NCI-H748 (cell line): Measurements from ENCODE around the gene ANXA6.
A peak's percentile ranks its signal among the peaks of the same experiment; 100 is the strongest.

Source experiments
- DNase-seq: peaks from one replicate; lab custom pipeline; 2025; ENCODE audit not compliant: unreplicated experiment; lab: John Stamatoyannopoulos, UW

ANXA6 gene

DNA sequence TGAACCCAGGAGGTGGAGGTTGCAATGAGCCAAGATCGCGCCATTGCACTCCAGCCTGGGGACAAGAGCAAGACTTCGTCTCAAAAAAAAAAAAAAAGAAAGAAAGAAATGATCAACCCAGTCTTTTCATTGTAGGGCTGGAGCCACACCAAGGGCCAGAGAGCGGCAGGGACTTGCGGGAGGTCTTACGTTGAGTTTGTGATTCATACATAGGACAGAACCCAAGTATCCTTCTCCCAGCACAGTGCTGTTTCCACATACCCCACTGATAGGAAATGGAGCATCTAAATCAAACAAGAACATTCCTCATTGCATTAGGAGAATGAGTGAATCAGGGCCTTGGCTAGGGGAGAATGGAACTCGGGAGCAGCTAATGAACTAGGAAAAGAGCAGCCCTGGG, 73.2 kb downstream of the ANXA6 start:
- no peak for DNase-seq

DNA sequence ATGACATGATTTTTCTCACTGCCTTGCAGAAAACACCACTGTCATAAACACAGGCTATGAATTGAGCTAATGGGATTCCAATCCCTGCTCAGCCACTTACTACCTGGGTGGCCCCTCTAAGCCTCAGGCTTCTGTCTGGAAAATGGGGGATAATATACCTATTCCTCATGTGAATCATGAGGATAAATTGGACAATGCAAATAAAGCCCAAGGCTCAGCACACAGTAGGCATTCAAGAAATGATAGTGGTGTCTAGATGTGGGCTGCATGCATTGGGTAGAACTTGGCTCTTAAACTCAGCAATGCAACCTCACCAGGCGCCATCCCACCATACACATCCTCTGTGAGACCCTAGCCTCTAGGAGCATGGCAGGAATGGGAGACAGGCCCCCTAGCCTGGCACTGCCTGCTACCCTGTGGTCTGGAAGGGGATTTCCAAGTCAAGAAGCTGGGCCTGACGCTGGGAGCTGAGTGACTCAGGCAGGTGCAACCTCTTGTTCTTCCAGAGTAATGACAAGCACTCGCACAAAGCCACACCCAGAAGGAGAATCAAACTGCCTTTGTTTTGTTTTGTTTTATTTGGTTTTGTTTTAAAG, 74.4 kb downstream of the ANXA6 start:
- peak; percentile 78 for DNase-seq

DNA sequence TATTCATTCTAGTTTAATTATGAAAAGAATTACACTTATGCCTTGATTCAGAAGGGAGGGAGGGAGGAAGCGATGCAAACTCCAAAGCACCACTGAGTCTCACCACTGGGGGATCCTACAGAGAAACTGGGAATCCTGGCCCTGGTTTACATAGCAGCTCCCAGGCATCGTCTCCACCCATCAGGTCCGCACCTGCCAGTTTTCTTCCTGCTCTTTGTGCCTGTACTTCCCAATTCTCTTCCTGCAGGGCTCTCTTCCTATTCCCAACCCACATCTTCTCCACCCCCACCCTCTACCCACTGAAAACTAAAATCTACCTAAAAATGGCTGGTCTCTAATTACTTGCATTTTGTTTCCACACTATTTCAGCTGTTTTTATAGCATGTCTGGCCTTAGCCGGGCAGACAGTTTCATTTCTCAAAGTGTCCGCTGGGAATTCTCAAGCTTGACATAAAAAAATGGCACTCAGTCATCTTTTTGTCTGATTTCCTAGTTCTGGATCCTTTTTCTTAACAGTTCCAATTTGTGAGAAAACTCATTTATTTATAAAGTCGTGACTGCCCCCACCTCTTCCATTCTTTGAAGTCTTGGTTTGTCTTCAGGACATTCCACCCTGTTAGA, 75.2 kb downstream of the ANXA6 start:
- peak; percentile 38 for DNase-seq

DNA sequence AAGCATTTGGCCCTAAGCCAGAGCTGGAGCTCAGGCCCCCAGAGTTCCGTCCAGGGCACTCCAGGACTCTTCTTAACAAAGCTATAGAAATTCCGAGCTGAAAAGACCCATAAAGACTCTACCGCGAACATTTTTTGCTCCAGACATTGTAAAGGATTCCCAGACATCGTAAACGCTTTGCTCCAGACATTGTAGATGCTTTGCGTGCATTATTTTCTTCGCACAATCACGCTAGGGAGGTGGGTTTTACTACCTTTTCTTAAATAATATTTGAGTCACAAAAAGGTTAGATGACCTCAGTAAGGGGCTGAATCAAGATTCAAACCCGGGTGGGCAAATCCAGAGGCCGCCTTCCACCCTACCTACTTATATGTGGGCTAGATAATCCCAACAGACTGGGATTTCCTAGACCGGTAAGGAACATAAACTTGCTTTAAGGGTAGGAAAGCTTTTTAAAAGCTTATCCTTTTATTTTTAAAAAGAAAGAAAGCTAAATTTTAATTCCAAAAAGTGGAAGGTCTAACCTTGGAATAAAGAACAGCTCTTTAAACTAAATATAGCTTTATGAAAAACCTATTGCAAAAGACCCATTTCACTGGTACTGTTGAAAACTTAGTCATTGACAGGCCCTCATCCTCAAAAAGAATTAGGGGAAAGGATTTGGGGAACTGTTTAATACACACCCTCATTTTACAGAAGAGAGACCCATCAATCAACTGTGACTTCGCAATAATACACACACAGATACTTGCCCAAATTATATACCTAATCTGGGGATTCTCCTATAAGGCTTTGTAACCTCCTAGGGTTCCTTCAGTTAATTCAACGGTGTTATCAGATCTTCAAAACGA, 75.9 kb downstream of the ANXA6 start:
- DNase-seq = no peak

DNA sequence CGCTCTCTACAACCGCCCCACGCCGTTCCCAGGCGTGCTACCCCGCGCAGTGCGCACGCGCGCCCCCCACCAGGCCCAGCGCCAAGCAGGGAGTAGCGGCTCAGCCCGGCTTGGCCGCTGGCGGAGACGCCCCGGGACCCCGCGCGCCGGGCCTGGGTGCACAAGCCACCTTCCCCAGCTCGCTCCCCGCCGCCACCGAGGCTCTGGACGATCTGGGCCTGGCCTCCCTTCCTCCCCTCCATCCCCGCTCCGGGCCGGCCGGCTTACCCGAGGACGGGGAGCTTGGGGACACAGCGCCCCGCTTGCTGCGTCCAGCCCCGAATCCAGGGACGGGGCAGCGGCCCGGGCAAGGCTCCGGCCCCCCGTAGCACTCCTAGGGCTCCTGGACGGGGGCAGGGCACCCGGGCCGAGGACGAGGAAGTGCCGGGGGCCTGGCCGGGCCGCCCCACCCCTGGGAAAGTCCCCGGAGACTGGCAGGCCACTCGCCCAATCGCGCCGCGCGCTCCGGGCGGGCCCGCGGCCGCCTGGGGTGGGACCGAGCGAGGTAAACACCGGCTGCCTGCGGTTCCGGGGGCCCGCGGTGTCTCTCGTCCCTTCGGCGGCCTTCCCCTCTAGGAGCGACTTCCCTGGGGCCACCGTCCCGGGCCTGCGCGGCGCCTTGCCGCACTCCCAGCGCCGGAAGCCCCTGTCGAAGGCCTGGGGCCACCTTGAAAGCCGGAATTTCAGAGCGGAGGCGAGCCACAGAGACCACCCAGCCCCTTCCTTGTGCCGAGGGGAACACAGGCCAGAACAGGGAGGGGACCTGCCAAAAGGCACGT, 76.8 kb downstream of the ANXA6 start, which contains the start of gene TNIP1:
Gene TNIP1, minus strand, starts transcription at position 422 of the 818 bp plus-strand sequence. CDS start 15,939 bp downstream, outside the sequence.
- peak; percentile 87 for DNase-seq

DNA sequence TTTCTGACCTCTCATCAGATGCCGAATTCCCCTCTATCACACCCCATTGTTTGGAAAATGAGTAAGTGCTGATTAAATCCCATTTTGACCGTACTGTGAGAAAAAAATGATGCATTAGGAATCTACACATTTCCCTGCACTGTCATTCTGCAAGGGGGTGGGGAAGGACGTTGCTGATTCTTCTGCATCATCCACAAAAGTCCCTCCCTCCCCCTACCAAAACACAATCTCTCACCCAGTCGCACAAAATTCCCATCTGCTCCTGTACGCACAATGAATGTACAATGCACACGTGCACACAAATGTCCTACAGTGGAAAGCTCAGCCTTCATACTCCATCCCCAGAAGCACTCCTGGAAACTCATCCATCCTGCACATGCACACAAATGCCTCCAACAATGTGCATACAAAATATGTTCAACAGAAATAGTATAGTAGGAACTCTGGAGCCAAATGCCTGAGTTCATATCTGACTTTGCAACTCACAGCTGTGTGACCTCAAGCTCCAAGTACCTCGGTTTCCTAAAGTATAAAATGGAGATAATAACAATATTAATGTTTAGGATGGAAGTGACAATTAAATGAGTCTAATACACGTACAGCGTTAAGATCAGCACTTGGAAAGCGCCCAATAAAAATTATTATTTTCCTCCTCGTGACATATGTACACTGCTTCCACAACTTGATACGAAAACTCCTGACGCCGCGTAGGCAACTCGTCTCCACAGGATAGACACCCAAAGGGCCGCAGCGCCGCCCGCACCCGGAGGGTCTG, 77.6 kb downstream of the ANXA6 start:
- DNase-seq = peak; percentile 31

DNA sequence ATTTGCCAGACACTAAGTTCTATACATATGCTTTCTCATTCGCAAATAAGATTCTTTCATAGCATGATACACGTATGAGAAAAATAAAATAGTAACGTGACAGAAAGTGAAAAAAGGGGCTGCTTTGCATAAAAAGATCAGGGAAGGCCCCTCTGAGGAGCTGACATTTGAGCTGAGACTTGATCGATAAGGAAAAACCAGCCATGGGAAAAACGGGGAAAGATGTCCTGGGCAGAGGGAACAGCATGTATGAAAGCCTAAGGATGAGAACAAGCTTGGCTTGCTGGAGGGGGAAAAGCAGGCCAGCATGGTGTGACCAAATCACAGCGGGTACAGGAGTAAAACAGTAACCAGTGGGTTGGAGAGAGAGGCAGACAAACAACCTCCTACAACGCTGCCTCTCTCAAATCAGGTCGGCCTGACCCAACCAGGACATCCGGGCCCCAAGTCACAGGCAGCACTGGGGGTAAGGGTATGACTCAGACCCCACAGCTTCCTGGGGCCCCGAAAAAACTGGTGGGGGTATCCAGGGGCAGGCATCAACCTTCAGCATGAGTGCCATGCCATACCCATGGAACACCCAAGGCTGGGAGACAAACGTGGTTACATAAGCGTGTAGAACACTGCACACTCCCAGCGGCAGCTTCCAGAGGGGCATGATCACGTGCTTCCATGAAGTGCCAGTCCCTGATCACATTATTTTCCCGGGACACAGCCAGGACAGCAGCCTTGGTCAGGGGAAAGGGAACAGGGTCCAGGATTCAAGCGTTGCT, 78.9 kb downstream of the ANXA6 start:
- DNase-seq = no peak

DNA sequence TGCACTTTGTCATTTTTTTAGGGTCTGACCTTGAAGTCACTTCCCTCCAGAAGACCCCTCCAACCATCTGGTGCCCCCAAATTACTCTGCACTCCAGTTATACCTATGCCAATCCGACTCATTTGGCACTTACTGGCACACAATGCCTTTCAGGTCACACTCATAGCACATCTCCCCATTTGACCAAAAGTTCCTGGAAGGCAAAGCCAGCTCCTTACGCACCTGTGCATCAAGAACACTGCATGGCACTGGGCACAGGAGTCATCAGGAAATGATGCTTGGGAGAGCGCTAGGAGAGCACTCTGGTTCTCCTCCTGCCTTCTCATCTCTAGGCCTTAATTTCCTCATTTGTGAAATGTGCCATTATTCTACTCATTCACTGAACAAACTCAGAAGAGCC, 79.6 kb downstream of the ANXA6 start:
- no peak for DNase-seq

DNA sequence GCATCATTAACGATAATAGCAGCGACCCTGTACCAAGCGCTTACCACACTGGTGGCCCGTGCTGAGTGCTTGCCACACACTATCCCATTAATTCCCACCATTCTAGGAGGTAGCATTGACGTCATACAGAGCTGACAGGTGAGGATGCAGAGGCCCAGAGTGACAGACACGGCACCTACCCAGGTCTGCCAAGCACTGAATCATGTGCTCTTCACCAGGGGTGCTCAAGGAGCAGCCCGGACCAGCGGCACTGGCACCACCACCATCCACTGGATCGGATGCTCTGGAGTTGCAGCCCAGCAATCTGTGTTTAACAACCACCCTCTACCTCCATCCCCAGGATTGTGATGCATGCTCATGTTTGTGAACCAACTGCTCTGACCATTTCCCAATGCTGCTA, 80.2 kb downstream of the ANXA6 start:
- DNase-seq = no peak

DNA sequence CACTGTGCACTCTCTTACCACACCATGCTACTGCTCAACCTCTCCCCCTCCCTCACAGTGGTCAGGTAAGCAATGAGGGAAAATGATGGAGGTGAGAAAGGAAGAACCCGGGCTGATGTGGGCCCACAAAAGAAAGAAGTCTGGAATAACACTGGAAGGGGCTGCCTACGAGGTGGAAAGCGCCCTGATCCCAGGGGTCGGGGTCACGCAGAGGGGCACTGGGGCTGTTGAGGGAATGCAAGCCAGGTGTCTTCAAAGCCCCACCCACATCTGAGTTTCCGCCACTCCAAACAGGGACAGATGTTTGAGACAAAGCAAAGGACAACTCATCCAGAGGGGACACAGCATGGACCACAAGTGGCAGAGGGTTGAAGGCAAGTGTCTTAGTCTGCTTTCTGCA, 81.0 kb downstream of the ANXA6 start:
- DNase-seq = no peak

DNA sequence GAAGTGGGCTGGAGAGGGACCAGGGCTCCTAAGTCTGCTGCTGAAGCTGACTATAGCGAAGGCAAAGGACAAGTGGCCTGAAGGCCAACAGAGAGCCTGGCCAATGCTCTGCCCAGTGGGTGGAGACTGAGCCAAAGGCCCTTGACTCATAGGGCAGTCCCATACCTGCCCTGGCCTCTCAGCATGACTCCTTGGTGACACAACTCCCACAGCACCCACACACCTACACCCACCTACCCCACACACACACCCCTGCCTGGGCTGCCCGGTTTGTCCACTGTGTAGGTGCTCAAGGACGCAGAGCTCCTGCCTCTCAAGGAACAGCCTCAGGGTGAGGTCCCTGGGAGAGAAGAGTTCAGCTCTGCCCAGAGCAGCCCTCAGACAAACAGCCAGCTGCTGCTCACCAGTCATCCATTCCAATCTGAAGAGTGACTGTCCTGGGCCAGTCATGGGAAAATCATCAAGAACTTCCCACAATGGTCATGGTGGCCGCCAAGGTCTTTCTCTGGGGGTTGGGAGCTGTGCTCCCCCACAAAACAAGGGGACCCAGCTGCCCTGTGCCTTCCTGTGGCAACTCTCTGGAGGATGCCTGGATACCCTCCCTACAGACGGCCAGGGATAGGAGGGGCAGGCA, 81.8 kb downstream of the ANXA6 start:
- DNase-seq = no peak

DNA sequence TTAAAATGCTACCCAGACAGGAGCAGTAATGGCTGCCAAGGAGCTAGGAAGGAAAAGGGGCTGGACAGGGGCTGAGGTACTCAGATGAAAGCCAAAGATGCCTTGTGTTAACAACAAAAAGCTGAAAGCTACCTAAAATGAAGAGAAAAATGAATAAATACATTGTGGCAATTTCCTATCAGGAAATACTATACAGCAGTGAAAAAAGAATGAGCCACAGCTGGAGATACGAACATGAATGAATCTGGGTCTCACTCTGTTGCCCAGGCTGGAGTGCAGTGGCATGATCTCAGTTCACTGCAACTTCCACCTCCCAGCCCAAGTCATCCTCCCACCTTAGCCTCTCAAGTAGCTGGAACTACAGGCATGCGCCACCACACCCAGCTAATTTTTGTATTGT, 83.0 kb downstream of the ANXA6 start:
- DNase-seq = no peak

DNA sequence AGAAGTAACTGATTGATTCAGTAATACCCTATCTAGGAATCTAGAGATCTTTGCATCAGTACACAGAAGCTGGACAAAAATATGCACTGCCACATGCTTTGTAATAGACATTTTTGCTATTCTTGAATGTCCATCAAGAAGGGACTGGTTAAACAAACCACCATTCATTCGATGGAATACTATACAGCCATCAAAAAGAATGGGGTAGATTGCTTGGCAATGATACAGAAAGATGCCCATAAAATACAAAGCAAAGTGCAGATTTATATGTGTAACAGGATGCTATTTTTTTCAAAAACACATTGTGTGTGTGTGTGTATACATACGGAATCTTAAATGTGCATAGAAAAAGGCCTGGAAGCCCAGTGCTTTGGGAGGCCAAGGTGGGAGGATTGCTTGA, 84.3 kb downstream of the ANXA6 start:
- DNase-seq = no peak

DNA sequence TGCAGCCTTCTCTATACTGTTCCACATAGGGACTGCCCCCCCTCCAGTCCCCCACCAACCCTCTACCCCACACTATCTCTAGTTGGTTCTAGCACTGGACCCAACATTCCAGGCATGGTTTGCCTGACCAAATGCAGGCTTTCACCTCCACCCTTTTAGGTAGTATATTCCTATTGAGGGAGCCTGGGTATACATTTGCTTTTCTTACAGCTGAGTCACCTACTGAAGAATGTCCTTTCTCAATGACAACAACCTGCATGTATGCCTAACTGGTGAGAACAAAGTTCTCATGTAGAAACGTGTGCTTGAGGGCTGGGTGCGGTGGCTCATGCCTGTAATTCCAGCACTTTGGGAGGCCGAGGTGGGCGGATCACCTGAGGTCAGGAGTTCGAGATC, 85.0 kb downstream of the ANXA6 start:
- no peak for DNase-seq

DNA sequence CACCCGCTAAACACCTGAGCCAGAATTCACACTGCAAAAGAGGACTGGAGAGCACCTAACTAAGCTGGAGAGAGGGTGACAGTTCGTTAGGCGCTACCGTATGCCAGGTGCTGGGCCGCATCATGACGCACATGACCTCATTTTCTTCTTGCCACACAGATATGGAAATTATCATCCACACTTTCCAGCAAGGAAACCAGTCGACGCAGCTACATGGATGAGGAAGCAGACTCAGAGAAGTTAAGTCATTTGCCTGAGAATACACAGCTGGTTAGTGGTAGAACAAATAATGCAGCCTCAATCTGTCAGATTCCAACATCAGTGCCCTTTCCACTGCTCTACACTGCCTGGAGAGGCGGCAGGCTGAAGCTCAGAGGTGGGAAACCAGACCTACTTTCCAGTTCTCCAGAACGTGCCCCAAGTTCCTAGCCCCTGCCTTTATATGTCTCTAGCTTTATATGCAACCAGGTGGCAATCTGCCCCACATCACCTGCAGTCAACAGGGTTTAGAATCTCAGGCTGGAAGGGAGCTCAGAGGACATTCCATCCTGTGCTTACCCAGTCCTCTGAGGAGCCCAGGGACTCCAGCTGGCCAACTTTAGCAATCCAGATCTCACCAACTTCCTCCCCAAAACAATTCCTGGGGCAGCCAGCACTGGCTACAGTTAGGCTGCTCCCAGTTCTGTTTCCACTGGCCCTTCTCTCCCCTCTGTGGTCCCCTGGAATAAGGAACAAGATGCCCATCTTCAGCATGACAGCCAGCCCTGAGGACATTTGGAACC, 85.5 kb downstream of the ANXA6 start:
- no peak for DNase-seq

DNA sequence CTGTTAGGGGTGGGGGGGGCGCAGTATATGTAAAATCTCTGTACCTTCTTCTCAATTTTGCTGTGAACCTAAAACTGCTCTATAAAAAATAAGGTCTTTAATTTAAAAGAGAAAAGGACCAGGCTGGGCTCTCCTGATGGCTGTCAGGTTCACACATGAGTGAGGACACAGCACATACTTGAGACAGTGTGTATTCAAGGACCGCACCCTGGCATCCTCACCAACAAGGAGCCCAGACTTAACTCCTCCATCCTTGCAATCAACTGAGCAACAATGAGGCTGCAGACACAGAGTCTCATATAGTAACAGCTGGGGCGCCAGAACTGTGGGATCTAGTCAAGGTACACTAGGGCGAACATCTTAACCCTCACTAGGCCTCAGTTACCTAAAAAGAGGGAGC, 86.6 kb downstream of the ANXA6 start:
- DNase-seq = no peak

DNA sequence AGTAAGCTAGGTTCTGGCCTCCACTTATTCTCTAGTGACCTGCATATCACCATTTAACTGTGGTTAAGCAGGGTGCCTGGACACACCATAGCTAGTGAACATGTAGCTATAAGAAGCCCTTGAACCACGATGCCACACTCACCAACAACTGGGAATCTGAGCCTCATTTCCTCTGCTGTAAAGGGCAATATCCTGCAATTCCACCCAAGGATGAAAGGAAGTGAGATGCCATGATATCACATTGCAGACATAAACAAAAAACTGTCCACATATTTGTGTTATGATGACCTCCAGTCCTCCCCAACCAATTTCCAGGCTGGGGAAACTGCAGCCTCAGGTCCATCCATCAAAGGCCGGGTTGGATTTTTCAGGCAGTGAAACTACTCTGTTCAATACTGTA, 87.1 kb downstream of the ANXA6 start:
- DNase-seq = no peak

DNA sequence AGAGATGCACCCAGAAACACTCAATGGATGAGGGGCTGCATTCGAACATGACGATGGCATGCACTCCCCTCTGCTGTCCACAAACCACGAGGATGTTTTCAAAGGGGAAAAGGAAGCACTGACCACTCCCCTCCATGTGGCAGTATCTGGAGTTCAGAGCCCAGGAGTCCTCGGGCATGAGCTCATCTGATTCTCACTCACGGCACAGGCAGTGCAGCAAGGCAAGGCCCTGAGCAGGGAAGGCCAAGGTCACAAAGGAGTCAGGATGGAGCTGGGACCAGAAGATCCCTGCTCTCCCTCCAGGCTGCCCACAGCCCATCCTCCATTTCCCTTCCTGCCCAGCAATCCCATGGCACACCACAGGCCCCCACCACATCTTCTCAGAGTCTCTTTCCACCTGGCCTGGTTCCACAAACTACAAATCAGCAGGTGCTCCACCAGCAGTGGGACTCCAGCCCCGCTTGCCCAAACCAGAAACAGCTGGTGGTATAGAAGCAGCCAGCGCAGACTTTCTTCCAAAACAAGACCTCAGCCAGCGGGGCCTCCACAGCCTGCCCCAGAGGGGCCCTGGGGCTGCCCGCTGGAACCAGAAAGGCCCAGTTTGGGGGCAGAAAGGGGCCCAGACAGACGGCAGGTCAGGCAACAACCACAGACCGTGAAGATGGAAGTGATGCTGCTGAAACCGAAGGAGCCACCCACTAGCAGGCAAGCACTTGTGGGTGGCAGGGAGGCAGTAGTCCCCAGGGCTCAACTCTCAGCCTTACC, 89.0 kb downstream of the ANXA6 start:
- DNase-seq = no peak
